Measurements from ENCODE around the gene FAM210B. TPM values are rescaled to one million over a fixed set of nuclear protein-coding genes. Genes with fewer than 3 reads are reported as not detected.

The FAM210B gene
- polyA plus RNA-seq, 2 of the 4 experiments (the other 2 are of a cell fraction): 9.1 to 13.1 TPM

DNA sequence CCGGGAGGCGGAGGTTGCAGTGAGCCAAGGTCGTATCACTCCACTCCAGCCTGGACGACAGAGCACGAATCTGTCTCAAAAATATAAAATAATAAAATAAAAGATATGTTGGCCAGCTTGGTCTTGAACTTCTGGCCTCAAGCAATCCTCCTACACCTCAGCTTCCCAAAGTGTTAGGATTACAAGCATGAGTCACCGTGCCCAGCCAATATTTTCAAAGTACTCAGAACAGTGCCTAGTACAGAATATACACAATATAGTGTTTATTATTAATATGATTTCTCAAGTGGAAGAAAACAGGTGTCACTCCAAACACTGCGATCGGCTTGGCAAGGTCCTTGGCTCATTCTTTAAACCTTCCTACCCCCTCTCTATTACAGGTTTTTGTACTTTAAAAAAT lies 3.1 kb downstream of the FAM210B start:
- ChIA-PET CTCF (interaction anchor here (0.9 to 1.6 kb wide), 2 partner anchors 18 to 19 kb away, joined by 3 to 4 read pairs; no protein-coding TSS in a partner anchor), POLR2A (no interaction called here)
- Histone ChIP-seq H3K9me3 (no peaks in the 10 kb centered on the region), H3K4me1 (no peaks in the 10 kb centered on the region), H3K4me3 (no peak overlapping the region), H3K4me2 (no peak overlapping the region), H3K27ac (no peak overlapping the region)
- DNase-seq (ENCODE audit: low read depth in 1 of 2, low spot score in 1 of 2) (no peak), FAIRE-seq (no peak), ATAC-seq (no peak)
- 90% methylated on average over 8 of the region's 8 CpGs for WGBS (ENCODE audit: missing lambda C conversion rate)
- TF ChIP-seq NR3C1 (IDR thresholded peaks at IDR 0.05): no peak
- no peak for TF ChIP-seq ZFP36 (IDR thresholded peaks at IDR 0.05; ENCODE audit: borderline replicate concordance, partially characterized antibody)
- no peak for TF ChIP-seq ZNF302 (CRISPR knock-in tag; IDR thresholded peaks at IDR 0.05)
- TF ChIP-seq RNF2 (IDR thresholded peaks at IDR 0.05; ENCODE audit: borderline replicate concordance, low read depth): no peak
- TF ChIP-seq POLR2AphosphoS2 (conservative IDR thresholded peaks at IDR 0.05; ENCODE audit: low read length): no peak
- no peak for TF ChIP-seq EP300 (IDR thresholded peaks at IDR 0.05)
- no peak for TF ChIP-seq MYC (IDR thresholded peaks at IDR 0.05; ENCODE audit: borderline replicate concordance, low read length)
- no peak for TF ChIP-seq CHD4 (IDR thresholded peaks at IDR 0.05; ENCODE audit: borderline replicate concordance)
- TF ChIP-seq, protein P1, sequence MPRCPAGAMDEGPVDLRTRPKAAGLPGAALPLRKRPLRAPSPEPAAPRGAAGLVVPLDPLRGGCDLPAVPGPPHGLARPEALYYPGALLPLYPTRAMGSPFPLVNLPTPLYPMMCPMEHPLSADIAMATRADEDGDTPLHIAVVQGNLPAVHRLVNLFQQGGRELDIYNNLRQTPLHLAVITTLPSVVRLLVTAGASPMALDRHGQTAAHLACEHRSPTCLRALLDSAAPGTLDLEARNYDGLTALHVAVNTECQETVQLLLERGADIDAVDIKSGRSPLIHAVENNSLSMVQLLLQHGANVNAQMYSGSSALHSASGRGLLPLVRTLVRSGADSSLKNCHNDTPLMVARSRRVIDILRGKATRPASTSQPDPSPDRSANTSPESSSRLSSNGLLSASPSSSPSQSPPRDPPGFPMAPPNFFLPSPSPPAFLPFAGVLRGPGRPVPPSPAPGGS (IDR thresholded peaks at IDR 0.05): no peak
- no peak for TF ChIP-seq CBX2 (IDR thresholded peaks at IDR 0.05; ENCODE audit: borderline replicate concordance, low read depth)
- TF ChIP-seq ZSCAN20 (CRISPR knock-in tag; IDR thresholded peaks at IDR 0.05): no peak
- TF ChIP-seq ZC3H11A (IDR thresholded peaks at IDR 0.05): no peak
- TF ChIP-seq, protein P2, sequence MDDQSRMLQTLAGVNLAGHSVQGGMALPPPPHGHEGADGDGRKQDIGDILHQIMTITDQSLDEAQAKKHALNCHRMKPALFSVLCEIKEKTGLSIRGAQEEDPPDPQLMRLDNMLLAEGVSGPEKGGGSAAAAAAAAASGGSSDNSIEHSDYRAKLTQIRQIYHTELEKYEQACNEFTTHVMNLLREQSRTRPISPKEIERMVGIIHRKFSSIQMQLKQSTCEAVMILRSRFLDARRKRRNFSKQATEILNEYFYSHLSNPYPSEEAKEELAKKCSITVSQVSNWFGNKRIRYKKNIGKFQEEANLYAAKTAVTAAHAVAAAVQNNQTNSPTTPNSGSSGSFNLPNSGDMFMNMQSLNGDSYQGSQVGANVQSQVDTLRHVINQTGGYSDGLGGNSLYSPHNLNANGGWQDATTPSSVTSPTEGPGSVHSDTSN (IDR thresholded peaks at IDR 0.05): no peak
- no peak for TF ChIP-seq MAZ (IDR thresholded peaks at IDR 0.05; ENCODE audit: borderline replicate concordance, low read depth, low read length)
- no peak for TF ChIP-seq HDAC2 (IDR thresholded peaks at IDR 0.05)
- TF ChIP-seq, protein P3, sequence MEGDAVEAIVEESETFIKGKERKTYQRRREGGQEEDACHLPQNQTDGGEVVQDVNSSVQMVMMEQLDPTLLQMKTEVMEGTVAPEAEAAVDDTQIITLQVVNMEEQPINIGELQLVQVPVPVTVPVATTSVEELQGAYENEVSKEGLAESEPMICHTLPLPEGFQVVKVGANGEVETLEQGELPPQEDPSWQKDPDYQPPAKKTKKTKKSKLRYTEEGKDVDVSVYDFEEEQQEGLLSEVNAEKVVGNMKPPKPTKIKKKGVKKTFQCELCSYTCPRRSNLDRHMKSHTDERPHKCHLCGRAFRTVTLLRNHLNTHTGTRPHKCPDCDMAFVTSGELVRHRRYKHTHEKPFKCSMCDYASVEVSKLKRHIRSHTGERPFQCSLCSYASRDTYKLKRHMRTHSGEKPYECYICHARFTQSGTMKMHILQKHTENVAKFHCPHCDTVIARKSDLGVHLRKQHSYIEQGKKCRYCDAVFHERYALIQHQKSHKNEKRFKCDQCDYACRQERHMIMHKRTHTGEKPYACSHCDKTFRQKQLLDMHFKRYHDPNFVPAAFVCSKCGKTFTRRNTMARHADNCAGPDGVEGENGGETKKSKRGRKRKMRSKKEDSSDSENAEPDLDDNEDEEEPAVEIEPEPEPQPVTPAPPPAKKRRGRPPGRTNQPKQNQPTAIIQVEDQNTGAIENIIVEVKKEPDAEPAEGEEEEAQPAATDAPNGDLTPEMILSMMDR (IDR thresholded peaks at IDR 0.05): no peak

DNA sequence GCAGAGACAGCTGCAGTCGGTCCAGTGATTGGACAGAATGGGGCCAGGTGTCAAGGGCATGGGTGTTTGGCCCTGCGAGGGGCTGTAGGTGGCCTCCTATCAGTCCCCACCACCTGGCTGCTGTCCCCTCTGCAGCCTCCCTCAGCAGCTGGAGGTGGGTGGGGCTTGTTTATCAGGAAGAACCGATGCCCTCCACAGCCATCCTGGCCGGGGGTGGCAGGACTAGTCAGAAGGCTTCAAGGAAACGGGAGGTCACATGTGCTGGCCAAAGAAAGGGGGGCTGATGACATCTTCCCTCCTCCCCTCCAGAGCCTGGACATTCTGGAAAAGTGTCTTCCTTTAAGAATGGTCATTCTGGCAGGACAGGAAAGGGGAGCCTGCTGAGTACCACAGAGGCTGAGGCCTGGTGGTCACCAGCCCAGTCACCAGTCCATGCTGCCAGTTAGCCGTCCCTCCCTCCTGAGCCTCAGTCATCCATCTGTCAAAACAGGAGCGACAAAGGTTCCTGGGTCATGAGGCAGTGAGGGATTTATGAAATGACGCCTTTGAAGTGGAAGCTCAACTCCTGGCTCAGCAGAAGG lies 4.1 kb downstream of the FAM210B start:
- ATAC-seq (no peak), DNase-seq (ENCODE audit: low read depth in 1 of 2, low spot score in 1 of 2) (no peak), FAIRE-seq (no peak)
- no peak overlapping the region for H3K27ac ChIP-seq
- WGBS (ENCODE audit: missing lambda C conversion rate): 67% methylated on average over 8 of the region's 8 CpGs
- ChIA-PET POLR2A (no interaction called here), CTCF (no interaction called here)
- H3K4me2 ChIP-seq: no peak overlapping the region
- no peak overlapping the region for H3K4me3 ChIP-seq
- no peaks in the 10 kb centered on the region for H3K9me3 ChIP-seq
- TF ChIP-seq, protein P4, sequence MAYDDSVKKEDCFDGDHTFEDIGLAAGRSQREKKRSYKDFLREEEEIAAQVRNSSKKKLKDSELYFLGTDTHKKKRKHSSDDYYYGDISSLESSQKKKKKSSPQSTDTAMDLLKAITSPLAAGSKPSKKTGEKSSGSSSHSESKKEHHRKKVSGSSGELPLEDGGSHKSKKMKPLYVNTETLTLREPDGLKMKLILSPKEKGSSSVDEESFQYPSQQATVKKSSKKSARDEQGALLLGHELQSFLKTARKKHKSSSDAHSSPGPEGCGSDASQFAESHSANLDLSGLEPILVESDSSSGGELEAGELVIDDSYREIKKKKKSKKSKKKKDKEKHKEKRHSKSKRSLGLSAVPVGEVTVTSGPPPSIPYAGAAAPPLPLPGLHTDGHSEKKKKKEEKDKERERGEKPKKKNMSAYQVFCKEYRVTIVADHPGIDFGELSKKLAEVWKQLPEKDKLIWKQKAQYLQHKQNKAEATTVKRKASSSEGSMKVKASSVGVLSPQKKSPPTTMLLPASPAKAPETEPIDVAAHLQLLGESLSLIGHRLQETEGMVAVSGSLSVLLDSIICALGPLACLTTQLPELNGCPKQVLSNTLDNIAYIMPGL (CRISPR knock-in tag; IDR thresholded peaks at IDR 0.05; ENCODE audit: borderline replicate concordance): no peak
- no peak for TF ChIP-seq KDM1A (IDR thresholded peaks at IDR 0.05; ENCODE audit: low read depth)
- H3K4me1 ChIP-seq: no peaks in the 10 kb centered on the region
